Tibial nerve (tissue), 4 donors: Measurements from ENCODE around the gene HIRIP3. TPM values are rescaled to one million over a fixed set of nuclear protein-coding genes. Genes with fewer than 3 reads are reported as not detected.

Source experiments
- DNase-seq, 2 donors: peaks; one replicate each; pipeline ENCODE4 v3.0.0-alpha.2; 2019; ENCODE audit warnings: low spot score in 2 of 2
- H3K27ac ChIP-seq, 4 donors: fragments of 200-600 bp; sonication (generic) in 3 of 4; one replicate each; pipeline ENCODE4 v1.5.1; 2017 to 2019; ENCODE audit warnings: mild to moderate bottlenecking in 1 of 4
- H3K27me3 ChIP-seq, 2 donors: fragments of 200-600 bp; sonication (generic) in 1 of 2; one replicate each; pipeline versions ENCODE4 v1.5.1 to v1.6.0; 2017 to 2019
- H3K36me3 ChIP-seq, 3 donors: fragments of 200-600 bp; sonication (generic); one replicate each; pipeline ENCODE4 v1.5.1; 2018 to 2019
- H3K4me1 ChIP-seq, 4 donors: fragments of 200-600 bp; sonication (generic) in 3 of 4; one replicate each; pipeline ENCODE4 v1.5.1; 2017 to 2019
- H3K4me3 ChIP-seq, 4 donors: fragments of 200-600 bp; sonication (generic) in 3 of 4; one replicate each; pipeline ENCODE4 v1.5.1; 2017 to 2019; ENCODE audit warnings: mild to moderate bottlenecking in 1 of 4, moderate library complexity in 1 of 4
- H3K9me3 ChIP-seq, 4 donors: fragments of 200-600 bp; sonication (generic) in 3 of 4; one replicate each; pipeline ENCODE4 v1.5.1; 2017 to 2019
- EP300 ChIP-seq, 2 donors: sonication (generic); formaldehyde crosslinking; IDR thresholded peaks; one replicate each; pipeline ENCODE4 v1.6.1; 2017; ENCODE audit warnings: antibody characterized with exemption in 2 of 2, mild to moderate bottlenecking in 1 of 2
- POLR2A ChIP-seq, 2 donors: fragments of 450-650 bp; IDR thresholded peaks; one replicate each; pipeline ENCODE4 v1.6.1; 2017; ENCODE audit warnings: antibody characterized with exemption in 2 of 2, mild to moderate bottlenecking in 2 of 2, moderate library complexity in 2 of 2
- whole genome bisulfite sequencing, 2 donors: methylation state at CpG; one replicate each; pipeline ENCODE4 v1.1.5; 2018; 5-methylcytosine and 5-hydroxymethylcytosine counted together
- total RNA-seq, 4 donors: library from RNA; depleted of rRNA; stranded (reverse); fragments of >200 nt; gene quantifications; one replicate each; pipeline ENCODE4 v1.1.0, GENCODE V29; 2016
- TF ChIP-seq, protein P1 (sequence below), 5 experiments: fragments of 200-600 bp in 3 of 5; fragments of 450-650 bp in 2 of 5; sonication (generic) in 3 of 5; IDR thresholded peaks; one replicate each; pipeline ENCODE4 v1.5.1; 2016 to 2019; ENCODE audit warnings: antibody characterized with exemption in 5 of 5, mild to moderate bottlenecking in 3 of 5, moderate library complexity in 2 of 5

The HIRIP3 gene
- total RNA-seq, 4 donors from 2014 or later = 12.6 to 26.7 (median 22.6) TPM

DNA sequence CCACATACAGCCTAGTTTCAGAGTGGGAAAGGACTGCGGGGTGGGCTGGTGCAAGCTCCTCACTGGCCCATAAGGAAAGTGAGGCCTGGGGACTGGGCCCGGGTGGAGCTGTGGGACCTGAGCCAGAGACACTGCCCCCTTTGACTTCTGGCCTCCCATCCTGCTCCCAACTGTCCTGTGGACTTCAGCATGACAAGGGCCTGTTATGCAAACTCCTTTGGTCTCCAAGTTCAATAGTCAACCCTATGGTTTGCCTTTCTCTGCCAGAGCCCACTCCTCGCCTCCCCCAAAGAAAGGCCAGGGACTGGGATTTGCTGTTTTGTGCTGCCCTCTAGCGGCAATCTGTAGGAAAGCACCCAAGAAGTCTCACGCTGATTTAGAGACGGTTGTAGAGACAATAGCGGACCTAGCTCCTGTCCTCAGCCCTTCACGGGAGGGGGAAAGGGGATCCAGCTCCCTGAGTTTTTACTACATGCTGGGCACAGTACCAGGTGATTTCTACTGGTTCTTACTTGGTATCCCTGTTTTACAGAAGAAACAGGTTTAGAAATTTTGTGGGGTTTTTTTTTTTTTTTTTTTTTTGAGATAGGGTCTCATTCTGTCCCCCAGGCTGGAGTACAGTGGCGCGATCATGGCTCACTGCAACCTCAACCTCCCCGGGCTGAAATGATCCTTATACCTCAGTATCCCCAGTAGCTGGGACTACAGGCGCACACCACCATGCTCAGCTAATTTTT, 36.8 kb upstream of the HIRIP3 start:
- TF ChIP-seq EP300 (IDR thresholded peaks at IDR 0.05) (no peak), POLR2A (IDR thresholded peaks at IDR 0.05) (no peak)
- TF ChIP-seq, protein P1, sequence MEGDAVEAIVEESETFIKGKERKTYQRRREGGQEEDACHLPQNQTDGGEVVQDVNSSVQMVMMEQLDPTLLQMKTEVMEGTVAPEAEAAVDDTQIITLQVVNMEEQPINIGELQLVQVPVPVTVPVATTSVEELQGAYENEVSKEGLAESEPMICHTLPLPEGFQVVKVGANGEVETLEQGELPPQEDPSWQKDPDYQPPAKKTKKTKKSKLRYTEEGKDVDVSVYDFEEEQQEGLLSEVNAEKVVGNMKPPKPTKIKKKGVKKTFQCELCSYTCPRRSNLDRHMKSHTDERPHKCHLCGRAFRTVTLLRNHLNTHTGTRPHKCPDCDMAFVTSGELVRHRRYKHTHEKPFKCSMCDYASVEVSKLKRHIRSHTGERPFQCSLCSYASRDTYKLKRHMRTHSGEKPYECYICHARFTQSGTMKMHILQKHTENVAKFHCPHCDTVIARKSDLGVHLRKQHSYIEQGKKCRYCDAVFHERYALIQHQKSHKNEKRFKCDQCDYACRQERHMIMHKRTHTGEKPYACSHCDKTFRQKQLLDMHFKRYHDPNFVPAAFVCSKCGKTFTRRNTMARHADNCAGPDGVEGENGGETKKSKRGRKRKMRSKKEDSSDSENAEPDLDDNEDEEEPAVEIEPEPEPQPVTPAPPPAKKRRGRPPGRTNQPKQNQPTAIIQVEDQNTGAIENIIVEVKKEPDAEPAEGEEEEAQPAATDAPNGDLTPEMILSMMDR (IDR thresholded peaks at IDR 0.05) = peak; percentile 40 to 60 (median 44)
- Histone ChIP-seq H3K4me3 (no peak overlapping the region), H3K27me3 (peaks cover 0 to 90% of the 10 kb centered on the region in 2 donors), H3K36me3 (no peaks in the 10 kb centered on the region), H3K4me1 (peaks cover 0 to 8% (median 4%) of the 10 kb centered on the region in 4 donors), H3K27ac (no peak overlapping the region), H3K9me3 (no peaks in the 10 kb centered on the region)
- DNase-seq = peak in 1 of 2 donors; percentile 44
- WGBS, 2 donors = 27 to 28% methylated on average over 12 of the region's 12 CpGs

DNA sequence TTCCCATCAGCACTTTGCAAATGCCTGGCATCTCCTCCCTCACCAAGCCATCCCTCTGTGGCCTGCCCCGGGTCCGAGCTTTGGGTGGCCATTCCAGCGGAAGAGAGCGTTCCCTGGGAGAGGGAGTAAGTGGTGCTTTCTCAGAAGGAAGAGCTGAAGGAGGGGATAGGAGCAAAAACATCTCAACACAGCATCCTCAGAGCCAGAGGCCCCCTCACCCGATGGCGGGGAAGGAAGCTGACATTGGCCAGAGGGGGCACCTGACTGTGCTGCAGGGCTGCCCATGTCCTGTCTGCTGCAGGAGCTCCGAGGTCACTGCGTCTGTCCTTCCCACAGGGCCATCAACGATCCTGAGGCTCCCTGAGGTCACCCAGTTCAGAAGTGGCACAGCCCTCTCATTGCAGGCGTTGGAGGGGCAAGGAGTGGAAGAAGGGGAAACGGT, 36.1 kb upstream of the HIRIP3 start:
- WGBS, 2 donors = 16 to 22% methylated on average over 11 of the region's 11 CpGs
- peaks cover 0 to 92% of the 10 kb centered on the region in 2 donors for H3K27me3 ChIP-seq
- peaks cover 0 to 8% (median 4%) of the 10 kb centered on the region in 4 donors for H3K4me1 ChIP-seq
- H3K4me3 ChIP-seq = no peak overlapping the region
- TF ChIP-seq POLR2A (IDR thresholded peaks at IDR 0.05) (no peak), EP300 (IDR thresholded peaks at IDR 0.05) (no peak)
- TF ChIP-seq, protein P1 (IDR thresholded peaks at IDR 0.05) = no peak
- no peak for DNase-seq
- H3K27ac ChIP-seq = no peak overlapping the region
- no peaks in the 10 kb centered on the region for H3K9me3 ChIP-seq
- no peaks in the 10 kb centered on the region for H3K36me3 ChIP-seq

DNA sequence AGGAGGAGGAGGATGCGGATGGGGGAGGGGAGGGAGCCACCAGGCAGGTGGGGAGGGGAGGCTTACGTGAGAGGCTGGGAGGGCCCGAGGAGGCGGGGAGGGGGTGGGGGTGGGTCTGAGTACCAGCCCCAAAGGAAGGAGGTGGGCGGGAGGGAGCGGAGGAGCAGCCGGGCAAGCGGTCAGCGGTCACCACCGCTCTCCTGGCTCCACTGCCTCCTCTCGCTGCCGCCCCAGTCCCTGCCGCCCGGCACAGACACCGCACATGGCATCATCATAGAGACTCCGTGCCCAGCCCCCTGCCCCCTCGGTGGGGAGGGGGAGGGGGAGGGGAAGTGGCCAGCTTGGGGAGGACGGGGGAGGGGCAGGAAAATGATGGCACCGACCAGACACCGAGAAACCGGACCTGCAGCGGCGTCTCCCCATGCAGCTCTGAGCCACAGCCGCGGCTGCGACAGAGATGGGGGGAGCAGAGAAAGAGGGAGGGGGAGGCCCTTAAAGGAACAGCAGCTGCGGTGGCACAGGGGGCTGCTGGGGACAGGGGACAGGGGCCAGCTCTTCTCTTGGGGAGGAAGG, 35.5 kb upstream of the HIRIP3 start, which contains the start of gene TLCD3B:
Gene TLCD3B (minus strand): TSS at position 431 of the 573 bp plus-strand sequence. CDS start 744 bp downstream, outside the sequence.
- Histone ChIP-seq H3K4me1 (peaks cover 0 to 8% (median 4%) of the 10 kb centered on the region in 4 donors), H3K27ac (no peak within 1 kb of the TSS), H3K4me3 (no peak within 1 kb of the TSS), H3K36me3 (no peaks in the 10 kb centered on the region), H3K9me3 (no peaks in the 10 kb centered on the region), H3K27me3 (peaks cover 0 to 94% of the 10 kb centered on the region in 2 donors)
- WGBS, 2 donors = 1 to 2% methylated on average over 21 to 27 of the region's 27 CpGs
- DNase-seq = no peak
- TF ChIP-seq, protein P1 (IDR thresholded peaks at IDR 0.05) = no peak
- no peak for TF ChIP-seq EP300 (IDR thresholded peaks at IDR 0.05)
- no peak for TF ChIP-seq POLR2A (IDR thresholded peaks at IDR 0.05)

DNA sequence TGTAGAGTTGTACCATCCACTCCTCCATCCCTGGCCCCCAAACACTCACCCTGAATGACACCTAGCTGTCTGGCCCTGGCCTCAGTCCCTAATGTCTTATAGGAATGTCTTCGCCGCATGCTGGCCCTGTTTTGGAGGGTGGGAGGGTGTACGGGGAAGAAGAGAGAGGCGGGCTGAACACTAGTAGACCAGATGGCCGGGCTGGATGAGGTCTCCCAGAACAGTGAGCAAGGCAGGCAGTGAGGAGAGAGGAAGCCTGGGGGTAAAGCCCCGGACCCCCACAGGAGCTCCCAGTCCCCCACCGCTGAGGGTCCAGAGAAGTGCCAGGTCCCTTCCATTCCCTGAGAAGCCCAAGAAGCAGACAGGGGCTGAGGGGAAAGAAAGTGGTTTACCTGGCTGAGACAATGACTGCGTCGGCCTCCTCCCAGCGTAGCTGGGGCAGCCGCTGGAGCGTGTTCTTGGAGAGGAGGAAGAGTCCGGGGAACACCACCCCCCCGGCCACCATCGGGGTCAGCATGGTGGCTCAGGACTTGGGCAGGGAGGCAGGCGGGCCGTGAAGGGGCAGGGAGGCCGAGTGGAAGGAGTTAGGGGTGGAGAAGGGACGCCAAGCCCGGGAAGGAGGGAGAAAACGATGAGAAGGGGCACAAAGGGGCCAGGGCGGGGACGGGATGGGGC, 34.7 kb upstream of the HIRIP3 start:
- peaks cover 0 to 94% of the 10 kb centered on the region in 2 donors for H3K27me3 ChIP-seq
- H3K27ac ChIP-seq = no peak overlapping the region
- no peak for DNase-seq
- TF ChIP-seq EP300 (IDR thresholded peaks at IDR 0.05) (no peak), POLR2A (IDR thresholded peaks at IDR 0.05) (no peak)
- TF ChIP-seq, protein P1 (IDR thresholded peaks at IDR 0.05) = no peak
- H3K9me3 ChIP-seq = no peaks in the 10 kb centered on the region
- no peak overlapping the region for H3K4me3 ChIP-seq
- no peaks in the 10 kb centered on the region for H3K36me3 ChIP-seq
- H3K4me1 ChIP-seq = peaks cover 0 to 8% (median 4%) of the 10 kb centered on the region in 4 donors
- 20 to 22% methylated on average over 23 of the region's 23 CpGs for WGBS, 2 donors
